ENCODE results near the gene CISH. TPM values are rescaled to one million over a fixed set of nuclear protein-coding genes. Genes with fewer than 3 reads are reported as not detected.

CISH gene
- total RNA-seq, 1 donor: 1.4 TPM

GRCh38 chr3:50610992-50611463, 546 bp downstream of the CISH start:
- DNase-seq (ENCODE audit: low read depth): no peak
- peak overlapping the region; percentile 85 for H3K4me3 ChIP-seq (ENCODE audit: low read depth, low read length)
- TF ChIP-seq CTCF (IDR thresholded peaks at IDR 0.05; ENCODE audit: insufficient read depth, low read length): no peak

GRCh38 chr3:50610181-50610971, 1.2 kb downstream of the CISH start:
- no peak for TF ChIP-seq CTCF (IDR thresholded peaks at IDR 0.05; ENCODE audit: insufficient read depth, low read length)
- H3K4me3 ChIP-seq (ENCODE audit: low read depth, low read length): peak overlapping the region; percentile 85
- DNase-seq (ENCODE audit: low read depth): no peak

- TF ChIP-seq CTCF (IDR thresholded peaks at IDR 0.05; ENCODE audit: insufficient read depth, low read length): no peak
- H3K4me3 ChIP-seq (ENCODE audit: low read depth, low read length): no peak overlapping the region
- DNase-seq (ENCODE audit: low read depth): no peak
Measured at GRCh38 chr3:50609763-50610085, 1.9 kb downstream of the CISH start.

GRCh38 chr3:50609071-50609762, 2.4 kb downstream of the CISH start:
- TF ChIP-seq CTCF (IDR thresholded peaks at IDR 0.05; ENCODE audit: insufficient read depth, low read length): no peak
- H3K4me3 ChIP-seq (ENCODE audit: low read depth, low read length): no peak overlapping the region
- no peak for DNase-seq (ENCODE audit: low read depth)

GRCh38 chr3:50608278-50608677, 3.3 kb downstream of the CISH start:
- no peak for TF ChIP-seq CTCF (IDR thresholded peaks at IDR 0.05; ENCODE audit: insufficient read depth, low read length)
- H3K4me3 ChIP-seq (ENCODE audit: low read depth, low read length): no peak overlapping the region
- DNase-seq (ENCODE audit: low read depth): no peak

- no peak overlapping the region for H3K4me3 ChIP-seq (ENCODE audit: low read depth, low read length)
- no peak for TF ChIP-seq CTCF (IDR thresholded peaks at IDR 0.05; ENCODE audit: insufficient read depth, low read length)
- DNase-seq (ENCODE audit: low read depth): no peak
Measured at GRCh38 chr3:50607271-50608091, 4.1 kb downstream of the CISH start.
